ENCODE results near the gene PPM1L. TPM values are rescaled to one million over a fixed set of nuclear protein-coding genes. Genes with fewer than 3 reads are reported as not detected.

PPM1L gene
- polyA plus RNA-seq, 3 donors: 6.9 to 7.9 (median 7.6) TPM

DNA sequence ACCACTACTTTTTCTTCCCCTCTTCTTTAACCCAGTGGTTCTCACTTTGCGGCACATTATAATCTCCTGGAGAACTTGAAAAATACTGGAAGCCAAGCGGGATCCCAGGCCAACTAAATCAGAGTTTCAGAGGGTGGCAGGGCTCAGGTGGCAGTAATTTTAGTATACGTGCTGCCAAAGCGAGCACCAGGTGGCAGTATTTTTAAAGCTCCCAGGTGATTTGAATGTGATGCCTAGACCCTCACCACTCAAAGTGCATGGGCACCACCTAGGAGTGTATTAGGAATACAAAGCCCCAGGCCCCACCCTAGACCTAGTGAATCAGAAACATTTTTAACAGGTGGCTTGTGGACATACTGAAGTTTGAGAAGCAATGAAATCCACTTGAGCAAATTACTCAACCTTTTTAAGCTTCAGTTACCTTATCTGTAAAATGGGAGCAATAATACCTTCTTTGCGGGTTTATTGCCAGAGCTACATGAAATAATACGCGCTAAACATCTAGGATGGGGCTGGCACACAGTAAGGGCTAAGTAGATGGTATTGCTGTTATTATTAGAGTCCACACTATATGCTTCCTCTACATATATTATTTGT, 340.8 kb downstream of the PPM1L start:
- no peak for DNase-seq

DNA sequence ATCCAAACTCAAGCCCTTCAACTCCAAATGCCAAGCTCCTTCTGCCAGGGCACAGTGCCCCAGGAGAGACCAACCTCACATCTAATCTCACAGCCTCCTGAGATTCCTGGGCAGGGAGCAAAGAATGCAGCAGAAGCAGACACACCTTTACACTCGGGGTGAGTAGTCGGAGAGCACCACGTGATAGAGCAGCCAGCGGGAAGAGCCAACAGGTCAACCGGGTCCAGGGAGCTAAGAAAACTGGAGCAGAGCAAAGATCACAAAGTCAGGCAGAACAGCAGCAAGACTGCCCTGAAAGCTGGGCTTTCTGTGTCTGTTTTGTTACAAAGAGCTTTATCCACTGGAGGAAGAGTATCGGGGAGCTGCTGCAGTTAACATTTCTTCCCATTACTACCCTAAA, 345.0 kb downstream of the PPM1L start:
- DNase-seq: no peak

DNA sequence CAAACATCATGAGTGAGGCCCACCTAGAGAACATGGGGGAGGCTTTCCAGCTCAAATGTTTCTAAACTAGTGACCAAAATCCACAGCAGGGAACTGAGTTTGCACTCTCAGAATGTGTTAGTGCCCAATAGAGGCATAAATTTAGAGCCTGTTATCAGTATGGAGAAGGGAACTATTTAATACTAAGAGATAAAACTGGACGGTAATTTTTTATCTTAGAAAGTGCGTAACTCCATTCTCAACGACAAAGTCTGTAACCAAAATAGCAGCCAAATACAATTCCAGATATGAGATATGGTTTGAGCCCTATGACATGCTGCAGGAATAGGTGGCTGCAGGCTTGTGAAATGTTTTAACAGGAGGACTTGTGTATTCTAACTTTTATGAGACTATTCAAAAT, 345.6 kb downstream of the PPM1L start:
- no peak for DNase-seq

DNA sequence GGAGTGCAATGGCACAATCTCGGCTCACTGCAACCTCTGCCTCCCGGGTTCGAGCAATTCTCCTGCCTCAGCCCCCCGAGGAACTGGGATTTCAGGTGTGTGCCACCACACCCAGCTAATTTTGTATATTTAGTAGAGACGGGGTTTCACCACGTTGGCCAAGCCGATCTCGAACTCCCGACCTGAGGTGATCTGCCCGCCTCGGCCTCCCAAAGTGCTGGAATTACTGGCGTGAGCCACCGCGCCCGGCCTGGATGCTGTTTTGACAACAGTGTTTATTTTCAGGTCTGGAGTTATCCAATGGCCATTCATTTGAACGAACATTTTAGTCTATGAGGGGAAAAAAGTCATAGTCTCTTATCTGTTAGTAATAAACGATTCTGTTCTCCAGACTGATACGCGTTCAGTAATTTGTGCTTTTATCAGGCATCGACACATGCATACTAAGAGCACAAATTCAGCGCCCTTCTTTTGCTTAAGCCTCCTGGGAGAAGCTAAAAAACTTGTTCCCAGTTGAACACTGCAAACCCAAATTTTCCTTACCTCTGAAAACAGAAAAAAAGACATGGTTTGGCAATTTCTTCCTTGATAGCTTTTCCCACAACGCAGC, 347.9 kb downstream of the PPM1L start:
- no peak for DNase-seq

DNA sequence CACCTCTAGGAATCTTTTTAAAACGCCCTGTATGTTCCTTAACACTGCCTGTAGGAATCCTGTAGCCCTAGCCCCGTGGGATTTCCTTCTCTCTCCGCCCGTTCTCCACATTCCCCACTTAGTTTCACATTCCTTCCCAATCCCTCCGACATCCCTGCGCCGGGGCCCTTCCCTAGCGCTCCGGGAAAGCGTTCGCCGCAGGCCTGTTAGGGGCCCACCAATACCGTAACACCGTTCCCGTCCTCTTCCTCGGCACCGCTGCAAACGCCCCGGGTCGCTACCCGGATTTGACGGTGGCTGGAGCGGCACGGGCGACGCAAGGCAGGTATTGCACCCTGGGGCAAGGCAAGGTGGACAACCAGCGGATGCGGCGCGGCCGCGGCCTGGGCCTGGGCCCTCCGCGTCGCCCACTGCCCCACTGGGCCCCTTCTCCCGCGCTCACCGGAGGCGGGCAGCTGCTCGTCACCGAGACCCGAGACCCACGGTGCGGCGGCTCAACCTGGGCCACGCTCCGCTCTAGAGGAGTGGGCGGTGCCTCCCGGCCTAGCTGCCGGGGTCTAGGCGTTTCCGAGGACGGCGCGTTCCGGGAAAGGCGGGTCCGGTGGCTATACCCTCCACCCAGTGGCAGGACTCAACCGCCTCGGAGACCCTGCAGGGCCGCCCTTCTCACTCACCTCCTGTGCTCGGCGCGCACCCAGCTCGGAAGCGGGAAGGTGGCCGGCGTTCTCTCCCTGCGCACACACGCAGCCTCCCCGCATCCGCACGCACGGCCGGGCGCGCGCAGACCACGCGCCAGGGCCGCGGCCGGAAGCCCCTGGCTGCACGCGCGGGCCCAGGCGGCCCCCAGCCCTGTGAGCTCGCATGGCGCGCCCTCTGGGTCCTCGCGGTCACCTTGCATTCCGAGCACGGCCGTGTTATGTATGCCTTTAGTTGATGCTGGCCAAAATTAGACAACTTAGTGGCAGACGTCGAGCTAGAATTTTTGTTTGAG, 348.8 kb downstream of the PPM1L start, which contains the start of gene B3GALNT1:
Gene B3GALNT1, minus strand, starts transcription at position 789 of the 991 bp plus-strand sequence. CDS start 18,595 bp downstream, outside the sequence.
- peak; percentile 67 for DNase-seq

DNA sequence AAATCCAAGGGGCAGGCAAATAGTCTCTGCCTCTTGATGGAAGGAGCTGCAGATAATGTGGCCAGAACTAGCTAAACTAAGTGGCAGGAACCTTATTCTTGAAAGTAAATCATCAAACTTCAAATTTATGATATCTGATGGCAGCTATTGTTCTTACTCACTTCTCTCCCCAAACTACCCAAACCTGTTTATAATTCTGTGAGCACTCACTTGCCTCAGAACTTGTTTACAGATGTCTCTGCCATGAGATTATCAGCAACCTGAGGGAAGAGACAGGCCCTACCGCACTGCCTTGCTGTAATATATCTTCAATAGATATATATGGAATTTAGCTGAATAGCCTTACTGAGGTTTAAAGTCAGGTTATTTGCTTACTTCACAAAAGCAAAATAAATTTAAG, 351.3 kb downstream of the PPM1L start:
- DNase-seq: no peak

DNA sequence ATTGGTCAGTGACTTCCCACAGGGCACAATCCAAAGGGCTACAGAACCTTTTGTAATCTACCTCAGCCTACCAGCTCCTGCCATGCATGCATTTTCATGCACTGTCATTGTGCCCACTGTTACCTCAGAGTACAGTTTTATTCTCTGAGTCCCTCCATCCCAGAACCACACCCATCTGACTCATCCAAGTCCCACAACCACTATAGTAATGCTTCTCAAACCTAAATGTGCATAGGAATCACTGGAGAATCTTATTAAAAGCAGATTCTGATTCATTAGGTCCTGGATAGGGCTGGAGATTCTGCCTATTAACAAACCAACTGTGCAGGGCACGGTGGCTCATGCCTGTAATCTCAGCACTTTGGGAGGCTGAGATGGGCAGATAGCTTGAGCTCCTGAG, 352.8 kb downstream of the PPM1L start:
- no peak for DNase-seq

DNA sequence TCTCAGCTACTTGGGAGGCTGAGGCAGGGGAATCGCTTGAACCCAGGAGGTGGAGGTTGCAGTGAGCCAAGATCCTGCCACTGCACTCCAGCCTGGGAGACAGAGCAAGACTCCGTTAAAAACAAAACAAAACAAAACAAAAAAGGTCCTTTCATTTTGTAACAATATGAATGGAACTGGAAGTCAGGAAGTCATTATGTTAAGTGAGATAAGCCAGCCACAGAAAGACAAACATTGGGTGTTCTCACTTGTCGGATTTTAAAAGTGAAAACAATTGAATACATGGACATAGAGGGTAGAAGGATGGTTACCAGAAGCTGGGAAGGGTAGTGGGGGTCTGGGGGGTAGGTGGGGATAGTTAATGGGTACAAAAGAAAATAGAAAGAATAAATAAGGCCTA, 361.6 kb downstream of the PPM1L start:
- no peak for DNase-seq

DNA sequence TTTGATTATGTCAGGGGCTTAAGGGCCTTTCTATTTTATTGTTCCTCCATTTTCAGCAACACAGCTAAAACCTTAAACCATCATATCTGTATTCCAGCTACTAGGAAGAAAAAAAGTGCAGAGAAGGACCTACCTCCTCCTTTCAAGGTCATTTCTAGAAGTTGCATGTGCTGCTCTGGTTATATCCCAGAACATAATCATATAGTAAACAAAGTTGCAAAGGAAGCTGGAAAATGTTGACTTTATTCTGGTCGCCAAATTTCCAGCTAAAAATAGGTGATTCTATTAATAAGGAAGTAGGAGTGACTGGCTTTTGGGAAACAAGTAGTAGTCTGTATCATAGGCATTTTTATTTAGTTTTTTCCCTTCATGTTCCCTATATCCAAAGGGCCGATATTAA, 370.5 kb downstream of the PPM1L start:
- DNase-seq: no peak

Other genes starting within 250 kb of the PPM1L start
- gene KPNA4, start 190.7 kb upstream of the PPM1L start, polyA plus RNA-seq (ENCODE audit: insufficient read length in 3 of 3): 10 to 100 TPM; 67.8 to 68.7 (median 68.7) TPM
- under 1 TPM in 2 of 3 donors, not detected in 1; 0.17 to 0.18 TPM for gene ARL14, start 79.1 kb upstream of the PPM1L start, polyA plus RNA-seq (ENCODE audit: insufficient read length in 3 of 3)

Data from renal pelvis (tissue), 4 donors.